GM12878 (cell line): ENCODE data around the gene C4orf17. TPM values are rescaled to one million over a fixed set of nuclear protein-coding genes. Genes with fewer than 3 reads are reported as not detected.

Source experiments
- ATAC-seq: fragments of 200-7000 bp; cut with Tn5 transposase; 3 replicates; pipeline ENCODE4 v1.9.1; 2020; ENCODE audit warnings: mild to moderate bottlenecking, moderate library complexity
- BruUV-seq: library from RNA; stranded (reverse); fragments of 400-500 nt; replicated peaks from 2 replicates; lab custom pipeline; 2021; lab: Mats Ljungman, UMichigan
- CTCF ChIA-PET: fragments of 300-600 bp; sonication (Branson Sonifier 250); formaldehyde crosslinking; extraction: SDS; loops from one replicate; lab custom pipeline; 2021; ENCODE audit warnings: inconsistent platforms; lab: Yijun Ruan, JAX
- POLR2A ChIA-PET: fragments of 350-600 bp; formaldehyde crosslinking; extraction: SDS; loops from one replicate; lab custom pipeline; 2021; ENCODE audit warnings: inconsistent platforms; lab: Charles Lee
- RAD21 ChIA-PET: fragments of 300-600 bp; sonication (Branson Sonifier 250); formaldehyde crosslinking; loops from one replicate; lab custom pipeline; 2023; ENCODE audit warnings: antibody characterized with exemption; ENCODE audit not compliant: unreplicated experiment; lab: Charles Lee
- SMC1A ChIA-PET: fragments of 300-600 bp; sonication (Branson Sonifier 250); formaldehyde crosslinking; loops from one replicate; lab custom pipeline; 2023; ENCODE audit not compliant: unreplicated experiment, uncharacterized antibody; lab: Charles Lee
- DNase-seq: peaks from one replicate; pipeline ENCODE4 v3.0.0-alpha.2; 2011; ENCODE audit warnings: low read depth, low spot score
- FAIRE-seq: peaks from 3 replicates; lab custom pipeline; 2011; peaks lifted over from hg19 to GRCh38; lab: Jason Lieb, UNC
- H2AFZ ChIP-seq: 2 replicates; pipeline ENCODE4 v1.6.0; 2011; ENCODE audit warnings: low read depth, low read length, control low read depth; ENCODE audit not compliant: control insufficient read depth
- H3K27ac ChIP-seq: 2 replicates; pipeline ENCODE4 v1.5.1; 2011; ENCODE audit warnings: control low read depth; ENCODE audit not compliant: control insufficient read depth, insufficient read depth
- H3K27me3 ChIP-seq, 2 experiments: replicated peaks in 1 of 2; 2 replicates each; pipeline versions ENCODE4 v1.6.0 to v1.6.1; 2011; ENCODE audit warnings: low read length in 1 of 2; ENCODE audit not compliant: control insufficient read depth in 2 of 2, insufficient read depth in 2 of 2
- H3K36me3 ChIP-seq, 2 experiments: 2 replicates each; pipeline ENCODE4 v1.5.1; 2011; ENCODE audit warnings: low read length in 1 of 2; ENCODE audit not compliant: control insufficient read depth in 2 of 2, insufficient read depth in 2 of 2
- H3K4me1 ChIP-seq: 2 replicates; pipeline ENCODE4 v1.6.1; 2011; ENCODE audit warnings: mild to moderate bottlenecking, low read length, moderate library complexity, mixed read lengths; ENCODE audit not compliant: control insufficient read depth, insufficient read depth
- H3K4me2 ChIP-seq: 2 replicates; pipeline ENCODE4 v1.6.0; 2011; ENCODE audit warnings: control low read depth; ENCODE audit not compliant: control insufficient read depth, insufficient read depth
- H3K4me3 ChIP-seq: fragments of 200-600 bp; sonication (generic); 2 replicates; pipeline ENCODE4 v1.5.1; 2016
- H3K79me2 ChIP-seq: 2 replicates; pipeline ENCODE4 v1.6.0; 2011; ENCODE audit warnings: low read length; ENCODE audit not compliant: control insufficient read depth, insufficient read depth
- H3K9ac ChIP-seq: 2 replicates; pipeline ENCODE4 v1.8.0; 2011; ENCODE audit warnings: low read length, control low read depth, mixed read lengths; ENCODE audit not compliant: control insufficient read depth, insufficient read depth
- H3K9me3 ChIP-seq: replicated peaks from 3 replicates; pipeline ENCODE4 v1.5.1; 2011; ENCODE audit warnings: mild to moderate bottlenecking, low read length; ENCODE audit not compliant: control insufficient read depth, insufficient read depth
- H4K20me1 ChIP-seq: 2 replicates; pipeline ENCODE4 v1.6.0; 2011; ENCODE audit not compliant: control insufficient read depth, insufficient read depth
- BCL11A ChIP-seq: IDR thresholded peaks from 2 replicates; pipeline ENCODE4 v1.6.1; 2011; ENCODE audit warnings: low read depth, low read length
- CEBPB ChIP-seq, 2 experiments: fragments of 150-350 bp in 1 of 2; IDR thresholded peaks; 2 replicates each; pipeline ENCODE4 v1.6.1; 2012 to 2014; ENCODE audit warnings: low read depth in 2 of 2, low read length in 2 of 2, borderline replicate concordance in 1 of 2, inconsistent platforms in 1 of 2
- DPF2 ChIP-seq: fragments of 450-650 bp; IDR thresholded peaks from 2 replicates; pipeline ENCODE4 v1.6.1; 2017; ENCODE audit warnings: mild to moderate bottlenecking
- ELK1 ChIP-seq: IDR thresholded peaks from 2 replicates; pipeline ENCODE4 v1.6.1; 2012; ENCODE audit warnings: low read depth, low read length, improper control_type of control experiment
- HDAC6 ChIP-seq: fragments of 200-600 bp; sonication (generic); IDR thresholded peaks from one replicate; pipeline ENCODE4 v1.8.0; 2017; ENCODE audit warnings: antibody characterized with exemption; ENCODE audit not compliant: unreplicated experiment
- LARP7 ChIP-seq: fragments of 450-650 bp; IDR thresholded peaks from 2 replicates; pipeline ENCODE4 v1.6.1; 2017; ENCODE audit warnings: mild to moderate bottlenecking
- MYB ChIP-seq: fragments of 150-350 bp; IDR thresholded peaks from 2 replicates; pipeline ENCODE4 v1.6.1; 2014; ENCODE audit warnings: mild to moderate bottlenecking, low read depth, low read length, borderline replicate concordance
- NFYA ChIP-seq: IDR thresholded peaks from 2 replicates; pipeline ENCODE4 v1.6.1; 2011; ENCODE audit warnings: low read depth, mild to moderate bottlenecking, low read length, improper control_type of control experiment, borderline replicate concordance
- NR2C2 ChIP-seq: IDR thresholded peaks from 2 replicates; pipeline ENCODE4 v1.6.1; 2011; ENCODE audit warnings: borderline replicate concordance, low read depth; ENCODE audit not compliant: control insufficient read depth, insufficient read length
- NRF1 ChIP-seq: conservative IDR thresholded peaks from 2 replicates; pipeline ENCODE4 v1.6.1; 2011; ENCODE audit warnings: mild to moderate bottlenecking, low read depth, low read length, improper control_type of control experiment
- PBX3 ChIP-seq: IDR thresholded peaks from 2 replicates; pipeline ENCODE4 v1.6.1; 2011; ENCODE audit warnings: mild to moderate bottlenecking, low read depth, low read length, moderate library complexity; ENCODE audit not compliant: insufficient replicate concordance
- SIN3A ChIP-seq: IDR thresholded peaks from 2 replicates; pipeline ENCODE4 v1.6.1; 2012; ENCODE audit warnings: low read depth, low read length, improper control_type of control experiment
- SPI1 ChIP-seq: IDR thresholded peaks from 2 replicates; pipeline ENCODE4 v1.6.1; 2011; ENCODE audit warnings: low read depth, mild to moderate bottlenecking, low read length, moderate library complexity, borderline replicate concordance; ENCODE audit not compliant: insufficient read depth
- SUZ12 ChIP-seq: fragments of 200-600 bp; sonication (generic); IDR thresholded peaks from one replicate; pipeline ENCODE4 v1.6.1; 2018; ENCODE audit warnings: antibody characterized with exemption, mild to moderate bottlenecking; ENCODE audit not compliant: unreplicated experiment
- TAF1 ChIP-seq: IDR thresholded peaks from 2 replicates; pipeline ENCODE4 v1.6.1; 2011; ENCODE audit warnings: mild to moderate bottlenecking, low read depth, low read length, borderline replicate concordance
- TBL1XR1 ChIP-seq: IDR thresholded peaks from 2 replicates; pipeline ENCODE4 v1.6.1; 2012; ENCODE audit warnings: low read depth, low read length, improper control_type of control experiment
- ZNF592 ChIP-seq: fragments of 450-650 bp; IDR thresholded peaks from 2 replicates; pipeline ENCODE4 v1.6.1; 2017; ENCODE audit warnings: mild to moderate bottlenecking, moderate library complexity
- WGBS: methylation state at CpG from one replicate; pipeline ENCODE4 v1.1.6; 2016; ENCODE audit warnings: low lambda C conversion rate; ENCODE audit not compliant: insufficient replicate concordance, insufficient coverage; ENCODE audit errors: missing lambda C conversion rate; 5-methylcytosine and 5-hydroxymethylcytosine counted together
- in situ Hi-C: fragments of 300-500 bp; cut with MboI; formaldehyde crosslinking; loops from 9 replicates; pipeline ENCODE4 v1.14.3; 2018; ENCODE audit warnings: mixed read lengths
- intact Hi-C: fragments of 100-400 bp; cut with micrococcal nuclease; formaldehyde crosslinking; loops from one replicate; pipeline ENCODE4 v1.14.2; 2022; ENCODE audit not compliant: unreplicated experiment
- polyA plus RNA-seq, 11 experiments: library from polyadenylated mRNA; depleted of rRNA in 4 of 11; unstranded in 6 of 11; stranded (reverse) in 5 of 11; fragments of >200 nt; fragmentation: Nextera tagmentation in 4 of 11; fragmentation: Illumina TruSeq in 1 of 11; extraction: Ambion mirVana in 4 of 11; extraction: Trizol in 1 of 11; gene quantifications; 1 replicate in 1 of 11; 2 replicates in 10 of 11; pipeline versions ENCODE4 v1.2.1 to v1.2.3, GENCODE V29; 2011 to 2016; ENCODE audit warnings: inconsistent platforms in 2 of 11, missing spikeins in 2 of 11, low read depth in 1 of 11
- total RNA-seq, 4 experiments: library from RNA; depleted of rRNA in 3 of 4; stranded (reverse); fragments of >200 nt in 3 of 4; fragmentation: Illumina TruSeq in 1 of 4; extraction: Trizol in 1 of 4; gene quantifications; 2 replicates each; pipeline versions ENCODE4 v1.2.1 to v1.2.3, GENCODE V29; 2013 to 2021

C4orf17 gene
- total and polyA plus RNA-seq, 10 of the 15 experiments (the other 5 are each of a cell fraction or from before 2014, with no cell fraction given): not detected

- 92% methylated on average over 2 of the region's 2 CpGs for WGBS
- no peaks in the 10 kb centered on the region for H3K79me2 ChIP-seq
- H3K9me3 ChIP-seq: no peaks in the 10 kb centered on the region
- in situ Hi-C loops (no loop called here), intact Hi-C loops (no loop called here)
- no peaks in the 10 kb centered on the region for H4K20me1 ChIP-seq
- no peak overlapping the region for H3K4me3 ChIP-seq
- H3K36me3 ChIP-seq: no peaks in the 10 kb centered on the region; a peak in 1 of 4 replicates
- ATAC-seq (no peak), FAIRE-seq (no peak), DNase-seq (no peak)
- ChIA-PET RAD21 (interaction anchor here (0.6 to 2.2 kb wide), 2 partner anchors 255 to 998 kb away, joined by 3 to 6 read pairs; no protein-coding TSS in a partner anchor), CTCF (interaction anchor here (1.7 kb wide), 1 partner anchor 255 kb away, joined by 8 read pairs; no protein-coding TSS in a partner anchor)
- no TSS peak for BruUV-seq
- no peak overlapping the region for H3K9ac ChIP-seq
- no peak for TF ChIP-seq TAF1
- no peak for TF ChIP-seq BCL11A
- no peak for TF ChIP-seq TBL1XR1
- no peak for TF ChIP-seq NRF1
- no peak for TF ChIP-seq NFYA
- no peak for TF ChIP-seq CEBPB (IDR thresholded peaks at IDR 0.05; ENCODE audit: borderline replicate concordance in 1 of 2, low read depth in 2 of 2, low read length in 2 of 2)
- TF ChIP-seq ZNF592: no peak
- no peak for TF ChIP-seq DPF2
- TF ChIP-seq SUZ12: no peak
- TF ChIP-seq SPI1: no peak
- TF ChIP-seq MYB: no peak
- no peak for TF ChIP-seq PBX3
- no peak for TF ChIP-seq NR2C2
- TF ChIP-seq SIN3A: no peak
- no peak for TF ChIP-seq ELK1
- TF ChIP-seq LARP7: no peak
- no peak for TF ChIP-seq HDAC6
- TF ChIP-seq, all 136 proteins: peak for 0
- H3K27me3 ChIP-seq: no peaks in the 10 kb centered on the region
- ChIA-PET SMC1A (interaction anchor here (0.5 to 1.2 kb wide), 3 partner anchors 8 to 259 kb away, joined by 3 read pairs; no protein-coding TSS in a partner anchor), POLR2A (no interaction called here)
- H2AFZ ChIP-seq: no peak overlapping the region
- H3K4me1 ChIP-seq: no peaks in the 10 kb centered on the region
- no peak overlapping the region for H3K27ac ChIP-seq
- no peak overlapping the region for H3K4me2 ChIP-seq
Measured at GRCh38 chr4:99552872-99553271, 42.1 kb downstream of the C4orf17 start.
